ENCODE results near the gene SCN3A. TPM values are rescaled to one million over a fixed set of nuclear protein-coding genes. Genes with fewer than 3 reads are reported as not detected.
A peak's percentile ranks its signal among the peaks of the same experiment; 100 is the strongest.

Gene SCN3A
- total RNA-seq, 1 experiment from 2014 or later, result 0.38 TPM

- no peak for DNase-seq (ENCODE audit: low spot score)
Measured at GRCh38 chr2:165191096-165191728, 12.6 kb downstream of the SCN3A start.

- DNase-seq (ENCODE audit: low spot score), result no peak
Measured at GRCh38 chr2:165185633-165186032, 18.2 kb downstream of the SCN3A start.

DNA sequence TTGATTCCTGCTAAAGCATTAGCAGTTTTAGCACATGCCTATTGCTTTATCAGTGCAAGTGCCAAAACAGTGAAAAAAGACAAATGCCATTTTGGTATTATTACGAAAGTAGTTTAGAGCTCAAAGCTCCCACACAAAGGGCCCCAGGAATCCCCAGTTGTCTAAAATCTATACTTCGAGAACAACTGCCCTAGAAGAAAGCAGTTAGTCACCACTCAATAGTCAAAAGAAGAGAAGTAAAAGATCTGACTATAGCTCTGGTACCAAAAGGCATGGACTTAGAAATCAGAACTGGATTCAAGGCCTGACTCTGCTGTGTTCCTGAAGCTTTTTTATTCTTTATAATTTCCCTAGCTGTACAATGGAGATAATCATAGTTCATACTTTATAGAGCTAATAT, 21.8 kb downstream of the SCN3A start:
- DNase-seq (ENCODE audit: low spot score), result no peak

GRCh38 chr2:165176780-165177179, 27.1 kb downstream of the SCN3A start:
- no peak for DNase-seq (ENCODE audit: low spot score)

GRCh38 chr2:165173215-165173614, 30.6 kb downstream of the SCN3A start:
- DNase-seq (ENCODE audit: low spot score), result no peak

DNA sequence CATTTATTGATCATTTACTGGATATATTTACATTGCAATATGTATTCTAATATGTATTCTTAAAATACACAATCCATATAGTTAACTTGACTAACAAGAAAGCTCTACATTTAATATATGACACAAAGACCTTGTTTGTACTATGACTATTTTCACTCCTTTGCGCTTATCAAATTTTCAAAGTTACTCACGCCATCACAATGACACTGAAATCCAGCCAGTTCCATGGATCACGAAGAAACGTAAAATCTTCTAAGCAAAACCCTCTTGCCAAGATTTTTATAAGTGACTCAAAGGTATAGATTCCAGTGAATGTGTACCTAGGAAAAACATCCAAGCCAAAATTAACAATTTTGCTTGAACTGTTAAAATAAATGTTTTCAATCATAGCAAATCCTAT, 39.6 kb downstream of the SCN3A start:
- DNase-seq (ENCODE audit: low spot score), result no peak

- no peak for DNase-seq (ENCODE audit: low spot score)
Measured at GRCh38 chr2:165163761-165164160, 40.1 kb downstream of the SCN3A start.

GRCh38 chr2:165162466-165162865, 41.4 kb downstream of the SCN3A start:
- no peak for DNase-seq (ENCODE audit: low spot score)

GRCh38 chr2:165161510-165161909, 42.3 kb downstream of the SCN3A start:
- DNase-seq (ENCODE audit: low spot score), result peak; percentile 42

DNA sequence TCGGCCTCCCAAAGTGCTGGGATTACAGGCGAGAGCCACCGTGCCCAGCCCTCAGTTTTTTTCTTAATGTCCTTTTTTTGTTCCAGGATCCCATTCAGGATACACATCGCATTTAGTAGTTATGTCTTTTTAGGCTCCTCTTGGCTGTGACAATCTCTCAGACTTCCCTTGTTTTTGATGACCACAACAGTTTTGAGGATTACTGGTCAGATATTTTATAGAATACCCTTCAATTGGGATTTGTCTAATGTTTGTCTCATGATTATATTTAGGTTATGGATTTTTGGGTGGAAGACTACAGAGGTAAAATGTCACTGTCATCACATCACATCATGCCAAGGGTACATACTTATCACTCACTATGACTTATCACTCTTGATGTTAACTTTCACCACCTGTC, 46.7 kb downstream of the SCN3A start:
- DNase-seq (ENCODE audit: low spot score), result no peak

DNA sequence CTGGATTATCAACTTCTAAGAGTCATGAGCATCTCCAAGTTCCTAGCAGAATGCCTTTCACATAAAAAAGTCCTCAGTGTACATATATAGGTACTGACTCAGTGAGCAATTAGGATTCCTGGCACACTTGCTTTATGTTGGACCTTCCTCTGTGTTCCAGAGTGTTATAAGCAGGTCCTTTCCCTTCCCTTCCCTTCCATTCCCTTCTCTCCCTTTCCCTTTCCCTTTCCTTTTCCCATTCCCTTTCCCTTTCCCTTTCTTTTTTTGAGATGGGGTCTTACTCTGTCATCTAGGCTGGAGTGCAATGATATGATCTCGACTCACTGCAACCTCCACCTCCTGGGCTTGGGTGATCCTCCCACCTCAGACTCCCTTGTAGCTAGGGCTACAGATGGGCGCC, 48.7 kb downstream of the SCN3A start:
- no peak for DNase-seq (ENCODE audit: low spot score)

- DNase-seq (ENCODE audit: low spot score), result no peak
Measured at GRCh38 chr2:165149439-165149838, 54.4 kb downstream of the SCN3A start.

DNA sequence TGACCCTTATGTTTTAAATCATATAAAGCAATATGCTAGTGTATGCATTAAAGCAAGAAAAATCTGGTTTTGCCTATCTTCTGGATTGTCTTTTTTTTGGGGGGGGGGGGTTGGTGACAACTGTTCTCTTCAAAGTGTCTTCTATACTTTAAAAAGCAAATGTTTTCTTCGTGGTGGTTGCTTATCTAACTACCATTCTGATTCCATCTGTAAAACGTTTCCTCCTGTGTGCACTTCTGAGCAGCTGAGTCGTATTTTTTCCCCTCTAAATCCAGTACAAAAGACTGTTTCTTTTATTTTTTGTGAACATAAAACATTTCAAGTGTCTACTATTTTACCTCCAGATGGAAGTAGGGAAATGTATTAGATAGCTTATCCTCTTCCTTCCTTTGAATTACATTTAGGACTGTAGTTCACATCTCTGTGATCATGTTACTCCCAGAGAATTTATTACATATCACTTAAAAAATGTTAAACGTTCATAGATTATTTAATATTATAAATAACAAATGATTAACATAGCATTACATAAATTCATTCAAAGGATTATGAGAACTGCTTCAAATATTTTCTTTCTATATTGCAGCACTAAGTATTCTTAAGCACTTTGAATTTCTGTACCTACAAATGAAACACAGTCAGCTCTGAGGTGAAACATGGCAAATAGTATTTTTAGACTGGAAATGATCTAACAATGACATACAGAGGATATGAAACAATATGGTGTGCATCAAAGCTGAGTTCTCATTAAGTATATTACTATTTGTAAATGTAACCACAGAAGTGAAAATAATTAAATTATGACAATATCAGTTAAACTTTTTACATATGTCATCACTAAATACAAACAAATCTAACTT, 56.4 kb downstream of the SCN3A start:
- no peak for DNase-seq (ENCODE audit: low spot score)

DNA sequence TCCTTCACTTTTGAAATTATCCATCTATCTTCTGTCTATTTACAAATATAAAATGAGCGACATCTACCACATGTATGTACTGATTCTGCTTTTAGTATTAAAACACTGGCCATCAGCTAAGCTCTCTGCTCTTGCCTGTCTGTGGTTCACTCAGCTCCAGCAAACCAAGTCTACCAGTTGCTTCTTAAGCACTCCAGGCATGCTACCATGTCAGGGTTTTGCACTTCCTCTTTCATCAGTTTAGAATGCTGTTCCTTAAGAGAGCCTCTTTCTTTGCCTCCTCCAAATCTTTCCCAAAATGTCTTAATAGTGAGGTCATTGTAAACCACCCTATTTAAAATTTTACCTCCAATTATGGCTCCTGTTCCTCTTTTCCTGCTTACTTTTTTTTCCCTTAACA, 59.5 kb downstream of the SCN3A start:
- no peak for DNase-seq (ENCODE audit: low spot score)

DNA sequence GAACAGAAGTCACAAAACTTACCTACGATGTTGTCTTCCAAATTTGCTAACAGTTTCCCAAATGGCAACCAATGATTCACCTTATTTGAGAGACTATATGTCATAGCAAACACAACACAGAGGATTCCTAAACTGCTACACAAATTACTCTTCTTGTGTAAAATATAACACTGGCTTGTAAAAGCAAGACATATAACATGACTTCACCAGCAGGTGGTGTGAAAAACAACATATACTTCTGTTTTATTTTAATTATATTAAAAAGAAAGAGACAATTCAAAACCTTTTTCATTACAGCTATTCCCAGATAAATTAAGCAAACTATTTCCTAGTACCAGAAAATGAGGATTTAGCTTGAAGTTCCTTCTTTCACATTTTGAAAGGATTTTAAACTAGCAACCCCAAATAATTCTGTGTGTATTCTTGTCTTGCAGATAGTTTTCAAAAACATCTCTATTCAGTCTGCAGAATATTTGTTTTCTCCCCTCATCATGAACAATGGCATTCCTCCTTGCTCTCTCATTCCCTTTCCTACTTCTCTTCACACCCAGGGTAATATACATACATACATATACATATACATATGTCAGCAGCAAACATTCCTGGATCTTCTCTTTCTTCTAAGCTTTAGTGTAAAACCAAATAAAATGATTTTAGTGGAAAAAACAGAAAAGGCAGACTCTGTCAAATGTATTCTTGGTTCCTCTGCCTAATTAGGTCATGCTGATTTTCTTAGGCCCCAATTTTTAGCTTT, 62.1 kb downstream of the SCN3A start:
- DNase-seq (ENCODE audit: low spot score), result no peak

DNA sequence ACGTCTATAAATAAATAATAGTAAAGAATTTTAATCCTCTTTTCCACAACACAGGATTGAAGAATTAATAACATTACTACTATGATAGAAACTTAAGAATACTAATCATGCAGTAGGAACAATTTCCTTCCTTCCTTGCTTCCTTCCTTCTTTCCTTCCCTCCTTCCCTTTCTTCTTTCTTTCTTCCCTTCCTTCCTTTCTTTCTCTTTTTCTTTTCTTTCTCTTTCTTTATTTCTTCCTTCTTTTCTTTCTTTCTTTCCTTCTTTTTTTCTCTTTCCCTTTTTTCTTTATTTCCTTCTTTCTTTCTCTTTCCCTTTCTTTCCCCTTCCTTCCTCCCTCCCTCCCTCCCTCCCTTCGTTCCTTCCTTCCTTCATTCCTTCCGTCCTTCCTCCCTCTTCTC, 77.6 kb downstream of the SCN3A start:
- no peak for DNase-seq (ENCODE audit: low spot score)

DNA sequence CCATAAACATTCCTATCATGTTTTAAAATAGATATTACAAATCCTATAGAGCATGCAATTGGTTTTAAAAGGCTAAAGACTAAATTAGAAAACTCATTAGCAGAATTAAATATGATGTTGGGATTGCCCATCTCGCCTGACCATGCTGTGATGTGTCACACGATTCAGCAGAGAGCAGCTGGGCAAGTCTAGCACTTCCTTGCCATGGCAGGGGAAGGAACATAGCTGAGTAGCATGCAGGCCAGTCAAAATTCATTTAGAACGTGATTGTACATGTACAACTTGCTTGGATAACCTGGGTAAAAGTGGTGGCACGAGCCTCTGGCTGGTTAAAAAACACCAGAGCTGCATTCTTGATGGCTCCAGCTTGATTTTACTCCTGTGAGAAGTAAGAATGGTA, 81.3 kb downstream of the SCN3A start:
- DNase-seq (ENCODE audit: low spot score), result no peak

GRCh38 chr2:165120740-165121467, 82.9 kb downstream of the SCN3A start:
- DNase-seq (ENCODE audit: low spot score), result no peak

DNA sequence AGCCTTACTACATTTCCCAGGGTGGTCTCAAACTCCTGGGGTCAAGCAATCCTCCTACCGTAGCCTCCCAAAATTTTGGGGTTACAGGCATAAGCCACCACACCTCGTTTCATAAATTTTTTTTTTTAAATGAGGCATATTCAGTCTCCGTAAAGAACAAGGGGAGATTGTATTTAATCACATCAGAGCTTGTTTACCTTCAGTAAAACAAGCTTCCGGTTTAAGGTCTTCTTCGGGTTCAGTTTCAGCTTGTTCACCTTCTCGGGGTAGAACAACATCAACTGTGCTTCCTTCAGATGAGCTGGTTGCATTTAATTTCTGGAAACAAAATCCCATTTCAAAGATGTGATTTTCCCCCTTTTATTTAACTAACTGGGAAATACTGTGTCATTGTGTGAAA, 88.6 kb downstream of the SCN3A start:
- no peak for DNase-seq (ENCODE audit: low spot score)

DNA sequence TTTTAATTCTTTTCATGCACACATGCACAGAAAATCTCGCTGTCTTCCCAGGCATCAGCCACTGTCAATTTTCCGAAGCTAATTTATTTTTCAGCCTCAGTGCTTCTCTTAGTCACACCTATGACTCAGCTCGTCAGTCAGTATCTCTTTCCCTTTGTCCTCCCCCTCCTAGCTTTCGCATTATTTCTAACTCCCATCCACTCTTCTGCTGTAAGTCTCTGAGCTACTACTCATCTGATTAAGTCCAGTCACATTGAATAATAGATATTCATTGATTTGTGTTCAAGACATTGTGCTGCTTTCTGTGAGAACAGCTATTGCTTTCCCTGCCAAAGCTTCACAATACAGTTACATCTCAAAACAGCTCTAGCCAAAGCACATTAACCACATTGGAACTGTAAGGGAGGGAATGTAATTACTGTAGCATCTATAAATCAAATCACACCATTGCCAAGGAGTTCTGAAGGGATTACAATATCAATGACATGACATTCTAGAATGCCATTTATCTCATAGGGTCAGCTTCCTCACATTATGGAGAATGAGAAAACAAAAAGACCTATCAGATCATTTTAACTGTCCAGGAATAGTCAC, 89.4 kb downstream of the SCN3A start:
- DNase-seq (ENCODE audit: low spot score), result peak; percentile 74

GRCh38 chr2:165113414-165113813, 90.4 kb downstream of the SCN3A start:
- peak; percentile 11 for DNase-seq (ENCODE audit: low spot score)

DNA sequence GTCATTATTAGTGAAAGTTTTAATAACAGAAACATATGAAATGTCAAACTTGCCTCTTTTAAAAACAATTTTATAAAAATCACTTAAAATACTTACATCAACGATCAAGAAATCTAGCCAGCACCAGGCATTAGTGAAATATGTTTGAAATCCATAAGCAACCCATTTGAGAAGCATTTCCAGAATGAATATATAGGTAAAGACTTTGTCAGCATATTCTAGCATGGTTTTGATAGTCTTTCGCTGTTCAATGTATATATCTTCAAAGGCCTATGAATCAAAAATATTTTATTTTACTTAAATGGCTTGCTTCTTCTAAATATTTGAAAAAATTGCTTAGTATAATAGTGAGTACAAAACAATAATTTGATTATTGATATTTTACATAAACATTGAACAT, 91.1 kb downstream of the SCN3A start:
- no peak for DNase-seq (ENCODE audit: low spot score)
